ENCODE data around the gene ZMYND8.

GRCh38 chr20:47365023-47365764 is 8.7 kb upstream of the ZMYND8 start:
- TF ChIP-seq, protein P1, sequence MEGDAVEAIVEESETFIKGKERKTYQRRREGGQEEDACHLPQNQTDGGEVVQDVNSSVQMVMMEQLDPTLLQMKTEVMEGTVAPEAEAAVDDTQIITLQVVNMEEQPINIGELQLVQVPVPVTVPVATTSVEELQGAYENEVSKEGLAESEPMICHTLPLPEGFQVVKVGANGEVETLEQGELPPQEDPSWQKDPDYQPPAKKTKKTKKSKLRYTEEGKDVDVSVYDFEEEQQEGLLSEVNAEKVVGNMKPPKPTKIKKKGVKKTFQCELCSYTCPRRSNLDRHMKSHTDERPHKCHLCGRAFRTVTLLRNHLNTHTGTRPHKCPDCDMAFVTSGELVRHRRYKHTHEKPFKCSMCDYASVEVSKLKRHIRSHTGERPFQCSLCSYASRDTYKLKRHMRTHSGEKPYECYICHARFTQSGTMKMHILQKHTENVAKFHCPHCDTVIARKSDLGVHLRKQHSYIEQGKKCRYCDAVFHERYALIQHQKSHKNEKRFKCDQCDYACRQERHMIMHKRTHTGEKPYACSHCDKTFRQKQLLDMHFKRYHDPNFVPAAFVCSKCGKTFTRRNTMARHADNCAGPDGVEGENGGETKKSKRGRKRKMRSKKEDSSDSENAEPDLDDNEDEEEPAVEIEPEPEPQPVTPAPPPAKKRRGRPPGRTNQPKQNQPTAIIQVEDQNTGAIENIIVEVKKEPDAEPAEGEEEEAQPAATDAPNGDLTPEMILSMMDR (IDR thresholded peaks at IDR 0.05), result no peak
- TF ChIP-seq POLR2A (IDR thresholded peaks at IDR 0.05), result no peak

All from Peyer's patch (tissue), 4 donors.